H1 (cell line): ENCODE data around the gene CYP4B1. TPM values are rescaled to one million over a fixed set of nuclear protein-coding genes. Genes with fewer than 3 reads are reported as not detected.

Source experiments
- BRCA1 ChIP-seq: IDR thresholded peaks from 2 replicates; pipeline ENCODE4 v1.6.1; 2012; ENCODE audit warnings: low read depth, low read length, improper control_type of control experiment
- YY1 ChIP-seq: IDR thresholded peaks from 2 replicates; pipeline ENCODE4 v1.6.1; 2011; ENCODE audit warnings: low read depth, mild to moderate bottlenecking, low read length
- polyA plus RNA-seq, 7 experiments: library from polyadenylated mRNA; depleted of rRNA in 3 of 7; stranded (reverse) in 5 of 7; unstranded in 2 of 7; fragments of >200 nt in 5 of 7; fragments of 200-250 nt in 2 of 7; gene quantifications; 1 replicate in 5 of 7; 2 replicates in 1 of 7; 4 replicates in 1 of 7; pipeline versions ENCODE4 v1.2.1 to v1.2.3, GENCODE V29; 2011 to 2013; ENCODE audit warnings: missing spikeins in 2 of 7, mixed read lengths in 2 of 7
- total RNA-seq: library from RNA; stranded (reverse); fragmentation: NEBNext Ultra II Directional; extraction: Animal tissue kit (Norgen Biotek cat#: 25700); gene quantifications from 2 replicates; pipeline ENCODE4 v1.2.1, GENCODE V29; 2021
- TF ChIP-seq, protein P1 (sequence below), 3 experiments: IDR thresholded peaks; 1 replicate in 2 of 3; 2 replicates in 1 of 3; pipeline versions ENCODE4 v1.5.1 to v1.6.1; 2011; ENCODE audit warnings: low read length in 3 of 3, mild to moderate bottlenecking in 3 of 3, inconsistent platforms in 2 of 3, low read depth in 1 of 3, moderate library complexity in 1 of 3; ENCODE audit not compliant: insufficient read depth in 1 of 3; ENCODE audit errors: control extremely low read depth in 1 of 3

The CYP4B1 gene
- total and polyA plus RNA-seq, 2 of the 8 experiments (the other 6 are each of a cell fraction or from before 2014, with no cell fraction given) = 0.23 TPM; not detected in 1

- TF ChIP-seq, protein P1, sequence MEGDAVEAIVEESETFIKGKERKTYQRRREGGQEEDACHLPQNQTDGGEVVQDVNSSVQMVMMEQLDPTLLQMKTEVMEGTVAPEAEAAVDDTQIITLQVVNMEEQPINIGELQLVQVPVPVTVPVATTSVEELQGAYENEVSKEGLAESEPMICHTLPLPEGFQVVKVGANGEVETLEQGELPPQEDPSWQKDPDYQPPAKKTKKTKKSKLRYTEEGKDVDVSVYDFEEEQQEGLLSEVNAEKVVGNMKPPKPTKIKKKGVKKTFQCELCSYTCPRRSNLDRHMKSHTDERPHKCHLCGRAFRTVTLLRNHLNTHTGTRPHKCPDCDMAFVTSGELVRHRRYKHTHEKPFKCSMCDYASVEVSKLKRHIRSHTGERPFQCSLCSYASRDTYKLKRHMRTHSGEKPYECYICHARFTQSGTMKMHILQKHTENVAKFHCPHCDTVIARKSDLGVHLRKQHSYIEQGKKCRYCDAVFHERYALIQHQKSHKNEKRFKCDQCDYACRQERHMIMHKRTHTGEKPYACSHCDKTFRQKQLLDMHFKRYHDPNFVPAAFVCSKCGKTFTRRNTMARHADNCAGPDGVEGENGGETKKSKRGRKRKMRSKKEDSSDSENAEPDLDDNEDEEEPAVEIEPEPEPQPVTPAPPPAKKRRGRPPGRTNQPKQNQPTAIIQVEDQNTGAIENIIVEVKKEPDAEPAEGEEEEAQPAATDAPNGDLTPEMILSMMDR (IDR thresholded peaks at IDR 0.05; ENCODE audit: control extremely low read depth in 1 of 3, insufficient read depth in 1 of 3, low read depth in 1 of 3, low read length in 3 of 3) = no peak
- no peak for TF ChIP-seq BRCA1
- no peak for TF ChIP-seq YY1
These were observed 26.3 kb upstream of the CYP4B1 start (continued) for GRCh38 chr1:46772571-46772970.
